ENCODE results near the gene OR51I2. TPM values are rescaled to one million over a fixed set of nuclear protein-coding genes. Genes with fewer than 3 reads are reported as not detected.

The OR51I2 gene
- total RNA-seq, 1 experiment from 2014 or later: not detected

- intact Hi-C loops (cut with micrococcal nuclease; ENCODE audit: unreplicated experiment): no loop called here
- Histone ChIP-seq H3K27ac (no peak overlapping the region), H3K9me3 (ENCODE audit: insufficient read depth, low read depth) (no peaks in the 10 kb centered on the region), H3K79me2 (ENCODE audit: low read depth) (no peaks in the 10 kb centered on the region), H3F3A (ENCODE audit: insufficient read depth, low read depth) (no peaks in the 10 kb centered on the region), H3K36me3 (ENCODE audit: low read depth) (no peaks in the 10 kb centered on the region), H3K4me3 (no peak overlapping the region), H3K4me1 (replicated peaks; ENCODE audit: insufficient read depth) (no peaks in the 10 kb centered on the region), H3K4me2 (no peak overlapping the region), H2AFZ (no peak overlapping the region), H3K27me3 (ENCODE audit: insufficient read depth, low read depth) (no peaks in the 10 kb centered on the region), H3K9me2 (ENCODE audit: insufficient read depth) (no peaks in the 10 kb centered on the region), H4K20me1 (ENCODE audit: insufficient read depth) (no peaks in the 10 kb centered on the region)
- DNase-seq: no peak
- TF ChIP-seq EZH2 (IDR thresholded peaks at IDR 0.05; ENCODE audit: low read depth) (no peak), CTCF (conservative IDR thresholded peaks at IDR 0.05) (no peak)
- ChIA-PET POLR2A (ENCODE audit: unreplicated experiment) (no interaction called here), CTCF (no interaction called here)
- BruUV-seq (replicated peaks): no TSS peak
Observed at GRCh38 chr11:5488798-5489399, 39.8 kb downstream of the OR51I2 start.

GRCh38 chr11:5489576-5490357 is 40.6 kb downstream of the OR51I2 start:
- DNase-seq: no peak
- no peaks in the 10 kb centered on the region for H3K4me1 ChIP-seq (replicated peaks; ENCODE audit: insufficient read depth)
- intact Hi-C loops (cut with micrococcal nuclease; ENCODE audit: unreplicated experiment): no loop called here
- H4K20me1 ChIP-seq (ENCODE audit: insufficient read depth): no peaks in the 10 kb centered on the region
- no peaks in the 10 kb centered on the region for H3K9me3 ChIP-seq (ENCODE audit: insufficient read depth, low read depth)
- H2AFZ ChIP-seq: no peak overlapping the region
- TF ChIP-seq CTCF (conservative IDR thresholded peaks at IDR 0.05) (no peak), EZH2 (IDR thresholded peaks at IDR 0.05; ENCODE audit: low read depth) (no peak)
- H3K36me3 ChIP-seq (ENCODE audit: low read depth): no peaks in the 10 kb centered on the region
- H3K79me2 ChIP-seq (ENCODE audit: low read depth): no peaks in the 10 kb centered on the region
- H3K4me3 ChIP-seq: no peak overlapping the region
- H3K27me3 ChIP-seq (ENCODE audit: insufficient read depth, low read depth): no peaks in the 10 kb centered on the region
- POLR2A ChIA-PET (ENCODE audit: unreplicated experiment): no interaction called here
- H3K4me2 ChIP-seq: no peak overlapping the region
- no TSS peak for BruUV-seq (replicated peaks)
- H3F3A ChIP-seq (ENCODE audit: insufficient read depth, low read depth): no peaks in the 10 kb centered on the region
- CTCF ChIA-PET: no interaction called here
- no peak overlapping the region for H3K27ac ChIP-seq
- H3K9me2 ChIP-seq (ENCODE audit: insufficient read depth): no peaks in the 10 kb centered on the region

- no TSS peak for BruUV-seq (replicated peaks)
- H3K4me3 ChIP-seq: no peak overlapping the region
- no peaks in the 10 kb centered on the region for H4K20me1 ChIP-seq (ENCODE audit: insufficient read depth)
- H3K4me2 ChIP-seq: no peak overlapping the region
- POLR2A ChIA-PET (ENCODE audit: unreplicated experiment): no interaction called here
- no peaks in the 10 kb centered on the region for H3K36me3 ChIP-seq (ENCODE audit: low read depth)
- no peak for TF ChIP-seq CTCF (conservative IDR thresholded peaks at IDR 0.05)
- no peak for TF ChIP-seq EZH2 (IDR thresholded peaks at IDR 0.05; ENCODE audit: low read depth)
- H3K27ac ChIP-seq: no peak overlapping the region
- H2AFZ ChIP-seq: no peak overlapping the region
- no peaks in the 10 kb centered on the region for H3K27me3 ChIP-seq (ENCODE audit: insufficient read depth, low read depth)
- intact Hi-C loops (cut with micrococcal nuclease; ENCODE audit: unreplicated experiment): no loop called here
- no peaks in the 10 kb centered on the region for H3K4me1 ChIP-seq (replicated peaks; ENCODE audit: insufficient read depth)
- no peaks in the 10 kb centered on the region for H3F3A ChIP-seq (ENCODE audit: insufficient read depth, low read depth)
- no peaks in the 10 kb centered on the region for H3K9me3 ChIP-seq (ENCODE audit: insufficient read depth, low read depth)
- CTCF ChIA-PET: no interaction called here
- no peaks in the 10 kb centered on the region for H3K9me2 ChIP-seq (ENCODE audit: insufficient read depth)
- 0 out of 2 replicates have a peak, but pooled peaks cover 6% of the 10 kb centered on the region for H3K79me2 ChIP-seq (ENCODE audit: low read depth)
- DNase-seq: no peak
Observed at GRCh38 chr11:5499671-5500070, 50.5 kb downstream of the OR51I2 start.
